ENCODE measurements around the gene GRAMD2A.

- no peak for TF ChIP-seq POLR2AphosphoS5 (IDR thresholded peaks at IDR 0.05)
- TF ChIP-seq CTCF (IDR thresholded peaks at IDR 0.05): no peak
Observed at GRCh38 chr15:72239652-72240051, 42.1 kb upstream of the GRAMD2A start.

All from upper lobe of left lung (tissue), 4 donors.